CD4-positive, alpha-beta T cell treated with Interleukin-4 for 4 hours (primary cell): ENCODE measurements around the gene NECTIN1.

Experiments
- DNase-seq: peaks from one replicate; pipeline ENCODE4 v3.0.0-alpha.2; 2020

The NECTIN1 gene

DNA sequence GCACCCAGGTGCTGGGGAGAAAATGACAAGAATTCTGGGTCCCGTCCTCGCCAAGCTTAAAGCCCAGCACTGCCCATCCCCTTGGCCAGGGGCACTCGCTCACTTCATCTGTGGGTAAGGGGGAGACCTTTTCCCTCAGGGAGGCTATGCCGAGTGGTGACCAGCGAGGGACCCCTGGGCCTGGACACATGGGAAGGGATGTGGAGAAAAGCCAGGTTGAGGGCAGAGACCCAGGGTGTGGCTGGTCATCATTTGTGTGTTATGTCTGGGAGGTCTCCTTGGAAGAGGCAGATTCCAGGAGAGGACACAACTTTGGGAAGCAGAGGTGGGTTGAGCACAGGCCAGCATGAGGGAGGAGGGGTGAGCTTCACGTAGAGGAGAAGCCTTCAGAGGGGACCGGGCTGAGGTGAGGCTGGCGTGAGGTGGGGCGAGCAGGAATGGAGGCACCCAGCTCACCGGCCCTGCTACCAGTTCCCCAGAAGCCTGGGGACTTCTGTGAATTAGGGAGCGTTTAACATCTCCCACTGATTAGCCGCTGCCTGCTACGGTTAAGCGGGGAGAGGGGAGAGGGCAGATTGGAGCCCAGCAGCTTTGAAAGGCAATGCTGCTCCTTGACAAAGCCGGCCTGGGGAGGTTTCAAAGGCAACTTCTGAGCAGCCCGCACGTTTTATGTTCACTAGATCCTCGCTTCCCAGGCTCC, 25.8 kb upstream of the NECTIN1 start:
- DNase-seq = no peak

DNA sequence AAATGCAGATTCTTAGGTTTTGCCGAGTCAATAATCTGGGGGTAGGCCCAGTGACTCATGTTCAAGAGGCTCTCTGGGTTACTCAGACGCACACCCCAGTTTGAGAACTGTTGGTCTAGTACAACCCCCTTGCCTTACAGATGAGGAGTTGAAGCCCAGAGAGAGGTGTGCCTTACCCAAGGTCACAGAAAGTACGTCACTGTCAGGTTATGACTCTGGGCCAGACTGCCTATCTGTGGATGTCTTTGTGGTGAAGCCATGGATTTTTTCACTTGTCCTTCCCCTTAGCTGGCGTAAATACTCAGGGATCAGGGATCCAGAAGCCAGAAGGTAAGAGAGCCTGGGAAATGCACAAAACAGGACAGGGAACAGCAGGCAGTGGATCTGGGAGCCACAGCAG, 25.2 kb upstream of the NECTIN1 start:
- DNase-seq = no peak

DNA sequence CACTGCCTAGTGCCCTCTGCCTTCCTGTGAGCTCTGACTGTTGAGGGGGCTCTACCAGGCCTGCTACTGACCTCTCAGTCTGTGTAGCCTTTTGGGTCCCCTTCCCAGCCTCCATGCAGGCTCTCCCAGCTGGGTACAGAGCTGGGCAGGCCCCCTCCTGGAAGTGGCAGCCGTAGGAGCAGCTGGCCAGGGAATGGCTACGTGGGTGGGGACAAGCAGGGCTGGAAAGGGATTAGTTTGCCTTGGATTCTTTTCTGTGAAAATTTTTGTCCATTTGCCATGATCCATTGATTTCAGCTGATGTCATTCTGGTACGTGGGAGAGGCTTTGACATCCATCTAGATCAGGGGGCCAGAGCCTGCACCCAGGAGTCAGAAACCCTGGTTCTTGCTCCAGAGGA, 23.9 kb upstream of the NECTIN1 start:
- no peak for DNase-seq

DNA sequence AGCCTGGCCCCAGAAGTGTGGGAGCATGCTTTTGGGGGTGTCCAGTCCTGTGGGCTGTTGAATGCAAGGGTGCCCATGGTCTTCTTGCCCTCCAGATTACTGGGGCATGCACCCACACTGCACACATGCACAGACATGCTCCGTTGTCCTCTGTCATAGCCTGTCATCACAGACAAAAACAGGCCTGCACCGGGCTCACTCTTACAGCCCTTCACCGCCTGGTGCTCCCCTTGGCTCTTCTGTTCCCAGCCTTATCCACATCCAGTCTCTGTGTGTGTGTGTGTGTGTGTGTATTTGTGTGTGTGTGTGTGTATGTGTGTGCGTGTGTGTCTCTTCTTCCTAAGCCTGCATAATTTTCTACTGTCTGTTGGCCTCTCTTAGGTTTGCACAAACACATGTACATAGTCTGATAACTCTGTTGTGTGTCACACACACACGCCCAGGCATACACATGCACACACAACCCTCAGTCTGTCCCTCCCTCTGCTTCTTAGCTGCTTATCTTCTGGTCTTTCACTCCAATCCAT, 23.4 kb upstream of the NECTIN1 start:
- no peak for DNase-seq

DNA sequence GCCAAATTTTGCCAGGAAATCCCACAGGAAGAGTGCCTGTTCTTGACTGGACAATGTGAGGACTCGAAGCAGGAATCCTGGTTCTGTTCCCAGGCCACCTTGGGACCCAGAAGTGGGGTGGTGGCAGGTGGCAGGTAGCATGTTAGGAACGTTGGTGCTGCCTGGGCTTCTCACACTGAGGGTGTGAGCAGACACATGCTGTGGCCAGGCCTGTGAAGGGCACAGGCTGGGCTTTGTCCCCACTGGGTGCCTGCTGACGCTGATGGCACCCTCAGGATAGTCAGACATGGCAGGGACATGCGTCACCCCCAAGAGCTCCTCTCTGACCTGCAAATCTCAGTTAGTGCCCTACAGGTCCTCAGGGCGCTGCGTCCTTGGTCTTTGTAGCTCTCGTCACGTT, 21.1 kb upstream of the NECTIN1 start:
- DNase-seq = no peak

DNA sequence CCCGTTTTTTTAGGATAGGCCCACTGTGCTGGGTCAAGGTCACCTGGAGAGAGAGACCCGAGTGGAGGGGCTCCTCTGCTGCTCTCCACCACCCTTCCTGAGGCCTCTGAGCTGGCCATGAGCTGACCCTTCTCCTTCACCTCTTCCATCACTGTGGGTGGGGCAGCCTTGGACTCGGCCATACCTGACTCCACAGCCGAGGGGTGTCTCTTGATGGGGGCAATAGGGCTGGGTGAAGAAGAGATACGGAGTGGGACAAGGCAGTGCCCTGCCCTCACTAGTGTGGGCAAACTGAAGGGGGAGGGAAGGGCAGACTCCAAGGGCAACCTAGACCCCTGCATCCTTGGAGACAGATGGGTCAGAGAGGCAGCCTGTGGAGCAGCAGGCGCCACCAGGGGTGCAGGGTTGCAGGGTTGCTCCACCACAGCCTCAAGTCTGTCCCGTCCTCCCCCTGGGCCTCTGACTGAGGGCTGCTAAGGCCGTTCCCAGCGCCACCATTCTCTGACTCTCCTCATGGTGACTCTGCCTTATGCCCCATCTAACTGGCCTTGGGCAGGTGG, 20.1 kb upstream of the NECTIN1 start:
- no peak for DNase-seq

DNA sequence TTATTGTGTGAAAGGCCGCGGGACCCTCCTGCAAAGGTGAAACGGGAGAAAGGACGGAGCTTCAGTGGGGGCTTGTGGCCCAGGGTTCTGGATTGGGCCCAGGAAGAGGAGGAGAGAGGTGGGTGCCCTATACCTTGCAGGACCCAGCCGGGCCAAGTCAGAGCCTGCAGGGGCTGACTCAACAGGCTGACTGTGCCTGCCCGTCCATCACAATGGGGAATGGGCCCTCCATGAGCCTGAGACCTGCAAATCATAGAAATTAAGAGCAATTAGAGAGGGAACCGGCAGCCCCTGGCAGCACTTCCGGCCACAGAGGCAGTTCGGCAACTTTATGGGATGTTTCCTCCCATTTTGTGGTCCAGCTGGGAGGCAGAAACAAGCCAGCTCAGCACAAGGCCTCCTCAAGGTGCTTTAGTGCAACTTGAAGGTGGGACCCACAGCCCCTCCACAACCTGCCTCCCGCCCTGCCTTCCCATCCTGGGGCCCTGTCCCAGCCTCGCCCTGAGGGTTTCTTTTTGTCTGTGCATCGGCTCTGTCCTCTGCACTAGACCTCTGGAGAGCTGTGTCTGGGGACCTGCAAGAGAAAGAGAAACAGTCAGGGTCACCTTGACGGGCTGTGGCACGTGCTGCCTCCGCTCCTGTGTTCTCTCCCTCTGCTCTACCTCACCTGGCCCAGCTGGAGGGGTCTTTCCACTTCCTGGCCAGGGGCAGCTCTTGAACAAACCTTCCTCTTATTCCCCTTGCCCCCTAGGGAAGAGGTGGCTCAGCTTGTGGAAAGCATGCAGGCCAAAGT, 19.1 kb upstream of the NECTIN1 start:
- no peak for DNase-seq

DNA sequence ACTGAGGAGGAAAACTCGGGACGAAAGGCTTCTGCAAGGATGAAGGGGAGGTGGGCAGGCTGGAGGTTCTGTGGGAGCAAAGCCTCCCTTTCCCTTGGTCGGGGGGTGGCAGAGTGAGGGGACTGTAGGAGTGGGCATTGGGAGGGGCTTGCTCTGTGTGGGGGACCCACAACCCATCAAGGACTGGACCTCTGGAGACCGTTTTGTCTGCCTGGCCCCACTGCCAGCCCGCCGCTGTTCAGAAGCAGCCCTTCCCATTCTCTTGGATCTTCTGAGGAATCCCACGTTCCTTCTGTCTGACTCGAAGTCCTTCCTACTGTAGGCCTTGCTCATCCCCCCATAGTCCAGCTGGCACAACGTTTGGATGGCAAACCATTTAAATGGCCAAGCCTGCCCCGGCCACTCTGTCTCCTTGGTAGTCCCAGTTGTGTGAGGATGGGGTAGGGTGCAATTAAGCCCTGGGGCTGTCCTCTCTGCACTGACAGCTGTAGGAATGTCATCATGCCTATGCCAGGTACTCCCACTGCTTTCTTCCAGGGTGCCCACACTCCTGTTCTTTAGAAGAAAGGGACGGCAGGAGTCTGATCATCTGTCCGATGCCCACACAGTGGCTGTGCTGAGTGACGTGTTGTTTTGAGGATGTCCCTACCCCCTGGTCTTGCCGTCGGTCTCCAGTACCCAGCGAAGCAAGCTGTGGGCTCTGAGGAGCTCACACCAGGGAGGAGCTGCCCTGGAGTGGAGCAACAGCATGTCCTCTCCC, 17.0 kb upstream of the NECTIN1 start:
- no peak for DNase-seq

DNA sequence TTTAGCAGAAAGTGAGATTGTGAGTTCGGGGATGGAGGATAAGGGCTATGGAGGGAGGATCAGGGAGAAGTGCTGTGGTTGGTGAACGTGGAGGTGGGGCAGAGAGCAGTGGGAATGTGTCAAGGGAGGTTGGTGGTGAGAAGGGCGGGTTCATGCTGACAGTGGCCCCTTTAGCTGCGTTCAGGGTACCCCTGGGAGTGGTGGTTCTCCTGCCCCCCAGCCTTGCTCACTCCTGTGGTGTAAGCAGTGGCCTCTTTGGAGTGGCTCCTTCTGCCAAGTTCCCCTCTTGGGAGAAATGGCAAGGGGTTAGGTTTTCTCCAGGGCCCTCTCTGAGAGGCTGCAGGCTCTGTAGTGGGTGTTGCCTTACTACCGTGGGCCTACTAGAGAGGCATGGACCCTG, 16.1 kb upstream of the NECTIN1 start:
- DNase-seq = no peak

DNA sequence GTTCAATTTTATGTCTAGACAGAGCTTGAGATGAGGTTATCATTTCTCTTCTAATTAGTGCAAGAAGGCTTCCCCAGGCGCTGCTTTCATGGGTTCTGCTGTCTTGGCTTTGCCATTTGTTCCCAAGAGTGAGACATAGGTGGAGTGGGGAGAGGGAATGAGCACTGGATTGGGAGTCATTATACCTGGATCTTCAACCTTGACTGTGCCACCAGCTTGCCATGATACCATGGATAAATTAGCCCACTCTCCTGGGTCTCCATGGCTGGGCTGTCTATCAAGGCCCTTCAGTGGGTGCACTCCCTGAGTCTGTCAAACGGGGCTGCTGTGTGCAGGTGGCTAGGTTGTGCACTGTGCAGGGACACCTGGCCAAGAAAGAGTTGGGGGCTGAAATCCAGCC, 15.6 kb upstream of the NECTIN1 start:
- DNase-seq = no peak

DNA sequence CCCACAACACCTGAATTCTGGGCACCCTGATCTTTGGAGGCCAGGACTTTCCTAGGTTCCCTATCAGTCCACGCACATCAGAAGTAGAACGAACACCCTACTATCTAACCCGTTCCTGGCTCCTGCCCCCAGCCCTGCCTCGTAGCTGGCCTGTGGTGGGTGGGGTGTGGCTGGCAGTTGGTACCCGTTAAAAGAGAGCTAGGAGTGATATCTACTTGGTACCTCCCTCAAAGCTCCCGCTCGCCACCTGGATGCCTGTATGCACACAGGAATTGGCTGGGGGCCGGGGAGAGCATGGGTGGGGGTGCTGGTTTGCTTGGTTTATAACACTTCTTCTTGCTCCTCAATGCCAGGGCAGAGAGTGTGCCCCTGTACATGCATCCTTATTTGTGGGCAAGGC, 14.0 kb upstream of the NECTIN1 start:
- no peak for DNase-seq

DNA sequence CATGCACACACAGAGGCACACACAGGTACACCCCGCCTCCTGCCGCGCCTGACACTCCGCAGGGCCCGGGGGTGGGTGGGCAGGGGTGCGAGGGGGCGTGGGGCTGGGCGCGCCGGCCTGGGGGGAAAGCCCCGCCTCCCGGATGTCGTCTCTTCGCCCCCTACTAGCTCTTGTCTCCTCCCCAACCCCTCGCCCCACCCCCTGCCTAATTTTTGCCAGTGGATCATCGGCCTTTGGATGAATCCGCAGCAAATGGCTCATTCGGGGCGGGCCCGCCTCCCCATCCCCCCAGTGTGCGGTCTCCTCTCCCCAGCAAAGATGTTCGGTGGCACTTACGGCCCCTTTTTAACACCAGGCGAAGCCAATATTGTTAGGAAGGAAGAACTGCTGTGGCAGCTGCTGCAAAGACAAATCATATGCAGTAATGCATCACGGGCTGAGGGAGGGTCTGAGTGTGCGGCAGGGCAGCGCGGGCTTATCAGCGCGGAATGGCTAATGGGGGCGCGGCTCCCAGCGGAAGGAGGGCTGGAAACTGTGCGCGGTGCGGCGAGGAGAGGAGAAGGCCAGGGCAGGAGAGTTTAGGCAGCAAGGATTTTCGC, 13.4 kb upstream of the NECTIN1 start:
- no peak for DNase-seq

DNA sequence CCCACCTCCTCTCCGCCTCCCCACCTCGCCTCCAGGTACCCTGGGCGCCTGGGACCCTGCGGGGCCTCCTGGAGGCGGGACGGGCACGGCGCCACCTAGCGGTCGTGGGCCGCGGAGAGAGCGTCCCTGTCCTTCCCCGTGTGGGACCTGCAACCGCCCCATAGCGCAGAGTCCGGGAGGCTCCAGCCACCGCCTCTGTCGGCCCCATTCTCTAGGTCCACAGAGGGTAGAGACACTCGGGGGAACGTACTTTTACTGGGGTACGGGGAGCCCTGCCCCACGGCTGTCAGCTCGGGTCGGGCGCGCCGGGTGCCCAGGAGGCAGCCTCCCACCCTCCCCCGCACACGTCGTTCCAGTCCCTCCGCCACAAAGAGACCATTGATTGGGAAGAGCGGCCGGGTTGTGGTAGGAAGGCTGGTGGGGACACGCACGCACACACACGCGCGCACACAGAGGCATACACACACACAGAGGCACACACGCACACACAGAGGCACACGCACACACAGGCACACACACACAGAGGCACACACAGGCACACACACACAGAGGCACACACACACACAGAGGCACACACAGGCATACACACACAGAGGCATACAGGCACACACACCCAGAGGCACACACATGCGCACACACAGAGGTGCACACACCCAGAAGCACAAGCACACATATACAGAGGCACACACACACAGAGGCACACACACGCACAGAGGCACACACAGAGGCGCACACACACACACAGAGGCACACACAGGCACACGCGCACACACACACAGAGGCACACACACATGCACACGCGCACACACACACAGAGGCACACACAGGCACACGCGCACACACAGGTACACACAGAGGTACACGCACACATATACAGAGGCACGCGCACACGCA, 12.6 kb upstream of the NECTIN1 start:
- peak; percentile 30 for DNase-seq

DNA sequence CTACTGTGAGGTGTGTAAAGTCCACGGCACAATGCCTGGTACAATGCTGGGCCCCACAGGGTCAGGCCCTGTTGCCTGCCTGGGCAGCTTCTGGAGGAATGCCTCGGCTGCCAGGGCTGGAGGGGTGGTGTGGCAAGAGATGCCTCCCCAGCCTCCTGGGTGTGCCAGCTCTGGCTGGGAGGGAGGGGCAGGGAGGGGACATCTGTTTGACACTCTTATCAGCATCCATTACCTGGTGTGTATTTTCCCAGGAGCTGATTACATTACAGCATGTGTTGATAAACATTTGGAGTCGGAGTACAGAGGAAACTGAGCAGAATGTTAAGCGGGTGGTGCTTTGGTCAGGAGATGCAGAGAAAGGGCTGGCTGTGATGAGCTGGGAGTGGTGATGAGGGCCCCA, 11.0 kb upstream of the NECTIN1 start:
- no peak for DNase-seq

DNA sequence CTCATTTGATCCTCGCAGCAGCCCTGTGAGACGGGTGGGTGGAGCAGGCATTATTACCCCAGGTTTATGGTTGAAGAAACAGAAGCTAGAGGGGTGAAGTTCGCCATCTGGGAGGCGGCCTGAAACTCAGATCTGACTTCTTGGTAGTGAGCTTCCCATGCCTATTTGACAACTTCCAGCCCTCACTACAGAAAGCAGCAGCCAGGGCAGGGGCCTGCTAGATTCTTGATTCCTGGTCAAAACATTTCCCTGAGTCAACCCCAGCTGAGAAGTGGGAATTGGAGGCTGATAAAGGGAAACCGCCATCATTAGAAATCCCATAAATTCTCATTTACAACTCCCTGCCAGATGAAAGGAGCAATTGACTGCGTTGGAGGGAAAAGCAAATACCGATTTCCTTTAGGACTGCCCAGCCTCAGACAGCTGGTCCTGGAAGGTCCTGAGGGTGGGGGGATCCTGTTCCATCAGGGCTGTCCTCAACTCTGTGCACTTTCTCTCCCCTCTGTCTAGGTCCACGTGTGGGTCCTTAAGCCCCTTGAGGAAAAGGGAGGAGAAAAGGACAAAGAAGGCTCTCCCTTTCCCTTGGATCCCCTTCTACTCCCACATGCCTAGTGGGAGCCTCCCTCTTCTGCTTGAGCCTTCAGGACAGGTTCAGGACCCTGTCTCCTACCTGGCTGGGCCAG, 10.2 kb upstream of the NECTIN1 start:
- DNase-seq = no peak

DNA sequence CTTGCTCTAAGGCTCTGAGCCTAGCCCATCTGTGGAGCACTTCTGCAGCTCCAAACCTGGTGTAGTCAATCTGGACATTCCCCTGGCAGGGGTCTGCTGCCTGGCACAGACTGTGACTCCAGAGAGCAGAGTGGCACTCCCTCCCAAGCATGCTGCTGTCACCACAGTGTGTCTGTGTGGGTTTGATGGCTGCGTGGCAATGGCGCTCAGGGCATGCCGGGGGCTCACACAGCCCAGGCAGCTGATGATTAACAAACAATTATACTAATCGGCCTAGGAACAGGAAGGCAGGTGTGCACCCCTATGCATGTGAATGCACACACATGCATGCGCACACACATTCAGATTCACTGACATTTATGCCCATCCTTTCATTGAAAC, 9.0 kb upstream of the NECTIN1 start:
- DNase-seq = no peak

DNA sequence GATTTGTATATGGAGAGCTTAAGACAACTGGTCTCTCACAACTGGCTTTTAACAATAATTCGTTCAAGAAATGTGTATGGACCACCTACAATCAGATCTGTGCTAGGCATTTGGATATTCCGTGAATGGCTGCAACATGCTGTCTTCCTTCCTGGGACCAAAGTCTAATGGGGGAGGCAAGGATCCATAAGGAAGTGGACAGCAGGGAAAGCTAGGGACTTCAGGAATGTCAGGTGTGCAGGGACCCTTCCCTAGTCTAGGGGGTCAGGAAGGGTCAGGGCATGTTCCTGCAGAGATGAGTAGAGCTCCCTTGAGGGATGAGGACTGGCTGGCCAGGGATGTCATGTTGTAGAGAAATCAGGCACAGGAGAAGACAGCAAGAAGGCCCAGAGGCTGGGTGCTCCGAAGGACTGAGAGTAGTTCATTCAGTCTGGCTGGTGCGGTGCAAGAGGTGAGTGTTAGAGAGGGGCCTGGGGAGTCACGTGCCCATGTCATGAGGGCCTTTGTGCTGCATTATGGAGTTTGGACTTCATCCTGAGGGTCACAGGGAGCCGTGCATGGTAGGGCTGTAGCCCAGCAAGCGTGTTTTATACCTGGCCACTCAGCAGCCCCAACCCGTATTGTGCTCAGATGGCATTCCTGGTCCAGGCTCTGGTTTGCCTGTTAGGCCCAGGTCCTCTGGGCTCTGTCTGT, 8.5 kb upstream of the NECTIN1 start:
- DNase-seq = no peak

DNA sequence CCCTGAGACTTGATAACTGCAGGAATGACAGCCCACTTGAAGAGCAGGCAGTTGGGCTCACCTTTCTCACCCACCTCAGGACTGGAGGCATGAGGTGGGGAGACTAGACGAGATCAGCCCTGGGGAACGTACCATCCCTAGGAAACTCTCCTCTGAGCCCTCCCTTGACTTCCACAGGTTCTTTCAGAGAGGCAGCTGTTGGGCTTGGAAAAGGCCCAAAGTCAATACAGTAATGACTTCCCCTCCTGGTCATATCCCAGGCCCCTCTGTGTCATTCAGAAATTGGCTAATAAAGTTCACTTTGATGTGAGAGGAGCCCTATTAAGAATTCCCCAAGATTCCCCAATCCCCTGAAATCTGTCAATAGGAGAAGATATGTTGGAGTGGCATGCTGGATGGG, 5.8 kb upstream of the NECTIN1 start:
- DNase-seq = no peak

DNA sequence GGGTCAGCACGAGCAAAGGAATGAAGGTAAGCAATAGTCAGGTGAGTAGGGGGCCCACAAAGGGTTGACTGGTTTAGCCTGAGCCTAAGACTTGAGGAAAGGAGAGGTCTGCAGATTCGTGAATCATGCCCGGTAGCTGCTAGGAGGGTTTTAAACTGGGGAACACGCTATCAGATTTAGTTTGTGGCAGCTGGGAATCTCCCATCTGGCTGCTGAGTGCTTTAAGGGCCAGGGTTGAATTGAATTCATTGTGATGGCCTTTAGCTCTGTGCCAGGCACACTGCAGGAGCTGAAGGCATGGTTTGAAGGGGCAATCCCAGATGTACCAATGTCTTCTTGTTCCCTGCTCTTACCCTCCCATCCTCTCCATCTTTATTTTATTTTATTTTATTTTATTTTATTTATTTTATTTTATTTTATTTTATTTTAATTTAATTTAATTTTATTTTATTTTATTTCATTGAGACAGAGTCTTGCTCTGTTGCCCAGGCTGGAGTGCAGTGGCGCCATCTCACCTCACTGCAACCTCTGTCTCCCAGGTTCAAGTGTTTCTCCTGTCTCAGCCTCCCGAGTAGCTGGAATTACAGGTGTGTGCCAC, 1.9 kb upstream of the NECTIN1 start:
- no peak for DNase-seq

DNA sequence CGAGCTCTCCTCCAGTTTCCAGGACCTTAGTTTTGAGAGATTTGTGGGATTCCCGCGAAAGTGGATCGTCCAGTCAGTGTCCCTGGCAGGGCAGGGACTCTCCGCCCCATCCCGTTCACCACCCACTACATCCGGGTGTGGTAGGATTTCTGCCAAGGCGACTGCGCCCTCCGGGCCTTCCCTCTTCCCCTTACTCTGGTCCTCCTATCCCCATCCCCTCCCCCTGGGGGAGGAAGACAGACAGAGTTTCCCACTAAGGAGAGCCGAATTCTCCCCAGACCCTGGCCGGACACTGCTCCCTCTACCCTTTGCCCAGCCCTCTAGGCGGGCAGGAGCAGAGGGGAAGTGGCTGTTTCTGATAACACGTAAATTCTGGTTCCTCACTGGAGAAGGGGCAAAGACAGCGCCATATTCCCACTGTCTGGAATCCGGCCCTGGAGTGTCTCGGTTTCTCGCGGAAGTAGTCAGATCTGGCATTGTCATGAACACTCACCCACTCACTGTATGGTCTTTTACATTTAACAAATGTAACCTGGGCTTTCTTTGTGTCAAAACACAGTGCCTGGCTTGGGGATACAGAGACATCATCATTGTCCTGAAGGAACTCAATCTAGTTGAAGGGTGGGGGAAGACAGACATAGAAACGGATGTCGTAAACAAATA, 1.1 kb upstream of the NECTIN1 start:
- DNase-seq = no peak
